Keratinocyte (primary cell): Measurements from ENCODE around the gene CC2D1A.

ENCODE experiments used
- EZH2 ChIP-seq: IDR thresholded peaks from one replicate; pipeline ENCODE4 v1.6.1; 2012; ENCODE audit warnings: inconsistent platforms, mild to moderate bottlenecking, low read length, moderate library complexity
- TF ChIP-seq, protein P1 (sequence below), 3 experiments: IDR thresholded peaks in 1 of 3; conservative IDR thresholded peaks in 1 of 3; optimal IDR thresholded peaks in 1 of 3; 2 replicates in 2 of 3; 3 replicates in 1 of 3; pipeline versions ENCODE3 to v1.5.1; 2011; ENCODE audit warnings: low read length in 3 of 3, mild to moderate bottlenecking in 3 of 3, moderate library complexity in 2 of 3, control low read depth in 1 of 3, inconsistent platforms in 1 of 3; ENCODE audit not compliant: insufficient read depth in 2 of 3; ENCODE audit errors: extremely low read depth in 1 of 3

DNA sequence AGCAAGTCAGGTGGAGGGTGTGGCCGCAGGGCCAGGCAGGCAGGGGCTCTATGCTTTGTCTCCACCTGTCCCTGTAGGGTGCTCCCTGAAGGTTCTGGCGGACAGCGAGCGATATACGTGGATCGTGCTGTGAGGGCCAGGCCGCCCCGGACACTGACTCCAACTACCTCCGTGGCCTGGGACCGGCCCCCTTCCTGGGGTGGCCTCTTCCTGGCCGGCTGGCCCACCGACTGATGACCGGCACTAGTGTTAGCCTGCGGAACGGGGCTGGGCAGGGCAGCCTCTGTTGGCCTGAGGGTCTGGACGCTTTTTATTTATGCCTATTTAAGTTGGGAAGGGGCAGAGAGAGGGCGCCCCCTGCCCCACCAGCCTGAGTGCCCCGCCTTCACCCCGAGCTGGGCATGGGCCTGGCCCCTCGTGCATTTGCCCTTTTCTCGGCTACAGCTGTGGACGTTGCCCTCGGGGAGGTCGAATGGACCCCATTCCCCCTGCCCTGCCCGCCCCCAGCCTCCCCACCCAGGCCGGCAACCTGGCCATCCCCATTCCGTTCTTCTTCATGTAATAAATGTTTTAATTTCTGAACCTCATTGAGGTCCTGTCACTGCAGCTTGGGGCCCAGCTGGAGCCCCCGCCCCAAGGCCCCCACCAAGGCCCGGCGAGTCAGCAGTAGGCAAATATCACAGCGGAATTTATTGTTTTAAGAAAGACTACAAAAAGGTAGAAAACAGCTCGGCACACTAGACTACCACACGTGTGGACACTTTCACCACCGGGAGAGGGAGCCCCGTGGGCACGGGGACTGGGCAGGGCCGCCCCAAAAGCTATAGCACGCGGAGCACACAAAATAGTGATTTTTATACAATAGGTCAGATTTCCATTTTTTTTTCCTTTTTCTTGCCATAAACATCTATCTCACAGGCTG, 55.1 kb downstream of the CC2D1A start:
- TF ChIP-seq, protein P1, sequence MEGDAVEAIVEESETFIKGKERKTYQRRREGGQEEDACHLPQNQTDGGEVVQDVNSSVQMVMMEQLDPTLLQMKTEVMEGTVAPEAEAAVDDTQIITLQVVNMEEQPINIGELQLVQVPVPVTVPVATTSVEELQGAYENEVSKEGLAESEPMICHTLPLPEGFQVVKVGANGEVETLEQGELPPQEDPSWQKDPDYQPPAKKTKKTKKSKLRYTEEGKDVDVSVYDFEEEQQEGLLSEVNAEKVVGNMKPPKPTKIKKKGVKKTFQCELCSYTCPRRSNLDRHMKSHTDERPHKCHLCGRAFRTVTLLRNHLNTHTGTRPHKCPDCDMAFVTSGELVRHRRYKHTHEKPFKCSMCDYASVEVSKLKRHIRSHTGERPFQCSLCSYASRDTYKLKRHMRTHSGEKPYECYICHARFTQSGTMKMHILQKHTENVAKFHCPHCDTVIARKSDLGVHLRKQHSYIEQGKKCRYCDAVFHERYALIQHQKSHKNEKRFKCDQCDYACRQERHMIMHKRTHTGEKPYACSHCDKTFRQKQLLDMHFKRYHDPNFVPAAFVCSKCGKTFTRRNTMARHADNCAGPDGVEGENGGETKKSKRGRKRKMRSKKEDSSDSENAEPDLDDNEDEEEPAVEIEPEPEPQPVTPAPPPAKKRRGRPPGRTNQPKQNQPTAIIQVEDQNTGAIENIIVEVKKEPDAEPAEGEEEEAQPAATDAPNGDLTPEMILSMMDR (optimal IDR thresholded peaks at IDR 0.05 in 1 of 3, IDR thresholded peaks at IDR 0.05 in 1 of 3, conservative IDR thresholded peaks at IDR 0.05 in 1 of 3; ENCODE audit: extremely low read depth in 1 of 3, insufficient read depth in 2 of 3, low read length in 3 of 3): no peak
- TF ChIP-seq EZH2: no peak
